Esophagus muscularis mucosa (tissue), 4 donors: ENCODE measurements around the gene HOXC9. TPM values are rescaled to one million over a fixed set of nuclear protein-coding genes. Genes with fewer than 3 reads are reported as not detected.

Source experiments
- DNase-seq: peaks from one replicate; pipeline ENCODE4 v3.0.0-alpha.2; 2017; ENCODE audit errors: extremely low spot score
- H3K27ac ChIP-seq, 4 donors: fragments of 200-600 bp; sonication (generic); replicated peaks in 1 of 4; 1 replicate in 3 of 4; 2 replicates in 1 of 4; pipeline ENCODE4 v1.5.1; 2016 to 2019; ENCODE audit warnings: mild to moderate bottlenecking in 1 of 4
- H3K27me3 ChIP-seq, 4 donors: fragments of 200-600 bp; sonication (generic); one replicate each; pipeline versions ENCODE4 v1.5.1 to v1.6.0; 2016 to 2019
- H3K36me3 ChIP-seq, 4 donors: fragments of 200-600 bp; sonication (generic); one replicate each; pipeline ENCODE4 v1.5.1; 2016 to 2019
- H3K4me1 ChIP-seq, 4 donors: fragments of 200-600 bp; sonication (generic); one replicate each; pipeline ENCODE4 v1.5.1; 2016 to 2019
- H3K4me3 ChIP-seq, 4 donors: fragments of 200-600 bp; sonication (generic); 1 replicate in 2 of 4; 2 replicates in 2 of 4; pipeline ENCODE4 v1.5.1; 2016 to 2019; ENCODE audit warnings: mild to moderate bottlenecking in 4 of 4, moderate library complexity in 1 of 4
- H3K9me3 ChIP-seq, 4 donors: fragments of 200-600 bp; sonication (generic); 1 replicate in 3 of 4; 2 replicates in 1 of 4; pipeline ENCODE4 v1.5.1; 2016 to 2019
- CTCF ChIP-seq, 3 experiments: fragments of 200-600 bp in 2 of 3; fragments of 450-650 bp in 1 of 3; sonication (generic) in 2 of 3; IDR thresholded peaks; one replicate each; pipeline ENCODE4 v1.5.1; 2017 to 2019; ENCODE audit warnings: antibody characterized with exemption in 3 of 3, mild to moderate bottlenecking in 2 of 3, moderate library complexity in 1 of 3
- EP300 ChIP-seq: sonication (generic); formaldehyde crosslinking; IDR thresholded peaks from one replicate; pipeline ENCODE4 v1.6.1; 2017; ENCODE audit warnings: antibody characterized with exemption
- POLR2A ChIP-seq: fragments of 450-650 bp; IDR thresholded peaks from one replicate; pipeline ENCODE4 v1.6.1; 2017; ENCODE audit warnings: antibody characterized with exemption, moderate library complexity, mild to moderate bottlenecking, low read depth
- POLR2AphosphoS5 ChIP-seq, 2 donors: sonication (generic); formaldehyde crosslinking; IDR thresholded peaks; one replicate each; pipeline ENCODE4 v1.6.1; 2017; ENCODE audit warnings: antibody characterized with exemption in 2 of 2
- WGBS: methylation state at CpG from one replicate; pipeline ENCODE4 v1.1.5; 2018; 5-methylcytosine and 5-hydroxymethylcytosine counted together
- intact Hi-C: fragments of 100-400 bp; cut with DNase I; formaldehyde crosslinking; loops from one replicate; pipeline ENCODE4 v1.15.1; 2023
- total RNA-seq, 4 donors: library from RNA; depleted of rRNA; stranded (reverse); fragments of >200 nt; gene quantifications; one replicate each; pipeline versions ENCODE4 v1.1.0 to v1.2.1, GENCODE V29; 2016

HOXC9 gene
- total RNA-seq, 4 donors from 2014 or later = not detected

DNA sequence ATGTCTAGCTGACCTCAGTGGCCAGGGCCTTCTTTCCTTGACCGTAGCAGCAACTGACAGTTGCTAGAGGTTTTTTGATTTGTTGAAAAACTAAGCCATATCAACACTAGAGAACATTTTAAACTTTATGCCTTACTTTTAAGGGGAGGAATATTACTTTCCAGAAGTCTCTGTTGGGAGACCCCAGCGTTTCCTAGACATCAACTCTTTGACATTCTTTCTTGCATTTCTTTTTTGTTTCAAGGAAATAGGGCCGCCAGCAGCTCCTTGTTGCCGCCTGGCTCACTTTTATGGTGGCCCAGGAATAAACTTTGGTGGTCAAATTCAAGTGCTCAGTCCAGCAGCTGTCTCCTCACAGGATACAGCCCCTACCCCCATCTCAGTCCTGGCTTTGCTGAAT is 29.5 kb upstream of the HOXC9 start:
- TF ChIP-seq POLR2A (no peak), CTCF (IDR thresholded peaks at IDR 0.05) (no peak), POLR2AphosphoS5 (IDR thresholded peaks at IDR 0.05) (no peak), EP300 (no peak)
- intact Hi-C loops = no loop called here
- Histone ChIP-seq H3K36me3 (no peaks in the 10 kb centered on the region), H3K9me3 (no peaks in the 10 kb centered on the region), H3K4me1 (peaks cover 23 to 43% (median 38%) of the 10 kb centered on the region in 4 donors), H3K27me3 (peaks cover 16 to 100% (median 95%) of the 10 kb centered on the region in 4 donors), H3K27ac (no peak overlapping the region), H3K4me3 (no peak overlapping the region)
- no peak for DNase-seq
- WGBS = 38% methylated on average over 4 of the region's 4 CpGs

DNA sequence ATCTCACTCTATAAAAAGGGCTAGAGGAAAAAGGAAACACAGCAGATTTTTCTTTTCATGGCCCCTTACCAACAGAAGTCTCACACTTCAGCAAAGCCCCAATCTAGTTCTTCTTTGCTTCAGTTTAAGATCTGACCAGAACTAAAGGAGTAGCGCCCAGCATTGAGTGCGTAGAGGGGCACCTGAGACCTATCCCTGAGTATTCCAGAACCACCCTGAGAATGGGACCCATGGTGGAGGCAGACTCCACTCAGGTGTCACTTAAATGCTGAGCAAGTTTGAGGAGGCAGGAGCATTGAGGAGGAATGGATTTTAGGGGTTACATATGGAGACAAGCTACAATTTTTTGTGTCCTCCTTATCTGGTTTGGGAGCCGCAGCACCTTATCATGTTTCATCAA is 28.8 kb upstream of the HOXC9 start:
- peaks cover 24 to 40% (median 35%) of the 10 kb centered on the region in 4 donors for H3K4me1 ChIP-seq
- intact Hi-C loops = no loop called here
- WGBS = 73% methylated on average over 3 of the region's 3 CpGs
- no peak overlapping the region for H3K27ac ChIP-seq
- H3K27me3 ChIP-seq = peaks cover 16 to 100% (median 95%) of the 10 kb centered on the region in 4 donors
- no peak for DNase-seq
- no peaks in the 10 kb centered on the region for H3K9me3 ChIP-seq
- H3K36me3 ChIP-seq = no peaks in the 10 kb centered on the region
- TF ChIP-seq POLR2AphosphoS5 (IDR thresholded peaks at IDR 0.05) (no peak), CTCF (IDR thresholded peaks at IDR 0.05) (no peak), POLR2A (no peak), EP300 (no peak)
- H3K4me3 ChIP-seq = no peak overlapping the region

DNA sequence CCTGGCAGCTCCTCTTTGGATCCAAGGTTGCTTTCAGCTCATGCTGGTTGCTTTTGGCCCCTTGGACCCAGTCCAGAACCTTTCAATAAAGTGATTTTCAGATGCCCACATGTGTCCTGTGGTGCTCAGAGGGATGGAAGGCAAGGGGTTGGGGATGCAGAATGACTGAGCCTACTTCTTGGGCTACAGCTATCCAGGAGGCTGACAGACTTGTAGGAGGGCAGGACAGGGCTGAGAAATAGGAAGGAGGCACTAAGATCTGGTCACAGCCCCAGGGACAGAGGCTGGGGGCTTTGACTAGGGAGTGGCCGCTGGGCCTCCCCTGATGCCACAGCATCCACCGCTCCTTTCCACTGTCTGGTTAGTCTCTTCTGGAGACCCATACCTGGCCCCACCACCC is 28.3 kb upstream of the HOXC9 start:
- no peaks in the 10 kb centered on the region for H3K9me3 ChIP-seq
- peaks cover 16 to 100% (median 95%) of the 10 kb centered on the region in 4 donors for H3K27me3 ChIP-seq
- peaks cover 24 to 35% (median 29%) of the 10 kb centered on the region in 4 donors for H3K4me1 ChIP-seq
- no peaks in the 10 kb centered on the region for H3K36me3 ChIP-seq
- DNase-seq = no peak
- intact Hi-C loops = no loop called here
- no peak overlapping the region for H3K27ac ChIP-seq
- H3K4me3 ChIP-seq = no peak overlapping the region
- no peak for TF ChIP-seq CTCF (IDR thresholded peaks at IDR 0.05)
- TF ChIP-seq EP300 = no peak
- no peak for TF ChIP-seq POLR2AphosphoS5 (IDR thresholded peaks at IDR 0.05)
- TF ChIP-seq POLR2A = no peak
- WGBS = no CpG with 5 or more reads among the region's 2 CpGs

GRCh38 chr12:53972152-53972702 is 27.7 kb upstream of the HOXC9 start:
- WGBS = 37% methylated on average over 4 of the region's 9 CpGs

More at GRCh38 chr12:53972152-53972702, 27.7 kb upstream of the HOXC9 start:
- no peak for DNase-seq
- no peaks in the 10 kb centered on the region for H3K36me3 ChIP-seq
- no peak overlapping the region for H3K27ac ChIP-seq
- peaks cover 24 to 33% (median 28%) of the 10 kb centered on the region in 4 donors for H3K4me1 ChIP-seq
- TF ChIP-seq CTCF (IDR thresholded peaks at IDR 0.05) = no peak
- TF ChIP-seq POLR2A = no peak
- no peak for TF ChIP-seq EP300
- no peak for TF ChIP-seq POLR2AphosphoS5 (IDR thresholded peaks at IDR 0.05)
- H3K9me3 ChIP-seq = no peaks in the 10 kb centered on the region
- intact Hi-C loops = no loop called here
- H3K27me3 ChIP-seq = peaks cover 16 to 100% (median 93%) of the 10 kb centered on the region in 4 donors
- no peak overlapping the region for H3K4me3 ChIP-seq
